Activated CD8-positive, alpha-beta memory T cell treated with anti-CD3 and anti-CD28 coated beads, Interleukin-2, amount 50 U/mL, for 4 hours (primary cell): ENCODE results near the gene PUS3.

Source experiments
- DNase-seq: peaks from one replicate; pipeline ENCODE4 v3.0.0-alpha.2; 2020

Gene PUS3, protein sequence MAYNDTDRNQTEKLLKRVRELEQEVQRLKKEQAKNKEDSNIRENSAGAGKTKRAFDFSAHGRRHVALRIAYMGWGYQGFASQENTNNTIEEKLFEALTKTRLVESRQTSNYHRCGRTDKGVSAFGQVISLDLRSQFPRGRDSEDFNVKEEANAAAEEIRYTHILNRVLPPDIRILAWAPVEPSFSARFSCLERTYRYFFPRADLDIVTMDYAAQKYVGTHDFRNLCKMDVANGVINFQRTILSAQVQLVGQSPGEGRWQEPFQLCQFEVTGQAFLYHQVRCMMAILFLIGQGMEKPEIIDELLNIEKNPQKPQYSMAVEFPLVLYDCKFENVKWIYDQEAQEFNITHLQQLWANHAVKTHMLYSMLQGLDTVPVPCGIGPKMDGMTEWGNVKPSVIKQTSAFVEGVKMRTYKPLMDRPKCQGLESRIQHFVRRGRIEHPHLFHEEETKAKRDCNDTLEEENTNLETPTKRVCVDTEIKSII

DNA sequence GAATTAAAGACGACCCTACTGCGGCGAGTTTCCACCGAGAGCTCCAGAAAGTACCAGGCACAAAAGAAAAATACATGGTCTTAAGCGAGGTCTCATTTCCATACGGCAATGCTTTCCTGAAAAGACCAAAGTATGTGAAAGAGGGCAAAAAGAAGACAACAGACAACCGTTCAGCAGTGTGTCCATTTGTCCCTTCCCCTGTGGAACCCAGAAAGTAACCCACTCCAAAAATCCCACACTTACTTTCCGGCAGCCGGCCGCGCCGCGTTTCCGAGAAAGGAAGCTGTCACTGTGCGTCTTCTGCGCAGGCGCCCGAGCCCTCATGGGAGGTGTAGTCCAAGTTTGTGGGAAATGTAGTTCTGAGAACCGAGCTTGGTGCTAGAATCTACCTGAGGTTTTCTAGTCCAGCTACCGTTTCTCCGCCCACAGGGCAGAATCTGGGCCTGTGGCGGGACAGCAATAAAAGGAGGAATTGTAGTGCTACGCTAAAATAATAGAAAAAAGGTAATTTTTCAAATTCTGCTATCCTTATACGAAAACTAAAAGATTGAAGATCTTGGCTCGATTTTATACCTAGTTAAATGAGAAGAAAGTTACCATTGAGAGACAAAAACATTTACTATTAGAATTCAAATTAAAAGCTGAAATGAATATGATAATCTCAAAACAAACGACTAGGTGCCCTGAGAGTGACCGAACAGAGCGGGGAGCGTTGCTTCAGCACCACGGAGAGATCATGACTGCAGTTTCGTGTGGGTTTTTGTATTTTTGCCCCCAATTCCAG, at the start of gene PUS3:
PUS3 (minus strand) TSS at position 280 of the 784 bp plus-strand sequence. CDS start 6,922 bp downstream, outside the sequence.
- DNase-seq = peak; percentile 84

GRCh38 chr11:125952559-125952958, 49.6 kb upstream of the PUS3 start:
- DNase-seq = no peak

DNA sequence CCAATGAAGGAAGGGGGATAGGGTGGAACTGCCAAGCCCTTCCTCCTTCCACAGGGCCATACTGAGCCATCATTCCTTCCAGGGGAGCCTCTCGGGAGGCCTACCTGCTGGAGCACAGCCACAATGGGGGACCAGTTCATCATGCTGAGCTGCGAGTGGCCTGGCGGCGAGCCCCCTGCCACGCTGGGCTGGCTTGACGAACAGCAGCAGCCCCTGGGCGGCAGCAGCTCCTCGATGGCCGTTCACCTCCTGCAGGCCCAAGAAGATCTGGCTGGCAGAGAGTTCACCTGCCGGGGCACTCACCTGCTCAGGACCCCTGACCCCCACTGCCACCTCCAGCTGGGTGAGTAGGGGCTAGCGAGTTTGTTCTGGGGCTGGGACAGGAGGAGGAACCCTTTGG, 48.7 kb upstream of the PUS3 start:
- no peak for DNase-seq

- DNase-seq = no peak
Observed at GRCh38 chr11:125950696-125951651, 48.0 kb upstream of the PUS3 start.

DNA sequence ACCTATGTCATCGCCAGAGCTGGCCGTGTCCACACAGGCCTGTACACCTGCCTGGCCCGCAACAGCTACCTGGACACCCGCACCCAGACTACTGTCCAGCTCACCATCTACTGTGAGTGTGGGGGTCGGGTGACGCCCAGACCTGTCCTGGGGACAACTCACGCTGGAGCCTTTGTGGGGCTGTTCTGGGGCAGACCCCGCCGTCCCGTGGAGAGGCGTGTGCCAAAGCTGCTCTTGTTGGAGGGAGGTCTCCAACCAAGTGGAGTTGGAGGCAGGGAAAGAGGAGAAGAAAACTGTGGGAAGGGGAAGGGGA, 47.1 kb upstream of the PUS3 start:
- no peak for DNase-seq

GRCh38 chr11:125949271-125950177, 46.5 kb upstream of the PUS3 start:
- no peak for DNase-seq

DNA sequence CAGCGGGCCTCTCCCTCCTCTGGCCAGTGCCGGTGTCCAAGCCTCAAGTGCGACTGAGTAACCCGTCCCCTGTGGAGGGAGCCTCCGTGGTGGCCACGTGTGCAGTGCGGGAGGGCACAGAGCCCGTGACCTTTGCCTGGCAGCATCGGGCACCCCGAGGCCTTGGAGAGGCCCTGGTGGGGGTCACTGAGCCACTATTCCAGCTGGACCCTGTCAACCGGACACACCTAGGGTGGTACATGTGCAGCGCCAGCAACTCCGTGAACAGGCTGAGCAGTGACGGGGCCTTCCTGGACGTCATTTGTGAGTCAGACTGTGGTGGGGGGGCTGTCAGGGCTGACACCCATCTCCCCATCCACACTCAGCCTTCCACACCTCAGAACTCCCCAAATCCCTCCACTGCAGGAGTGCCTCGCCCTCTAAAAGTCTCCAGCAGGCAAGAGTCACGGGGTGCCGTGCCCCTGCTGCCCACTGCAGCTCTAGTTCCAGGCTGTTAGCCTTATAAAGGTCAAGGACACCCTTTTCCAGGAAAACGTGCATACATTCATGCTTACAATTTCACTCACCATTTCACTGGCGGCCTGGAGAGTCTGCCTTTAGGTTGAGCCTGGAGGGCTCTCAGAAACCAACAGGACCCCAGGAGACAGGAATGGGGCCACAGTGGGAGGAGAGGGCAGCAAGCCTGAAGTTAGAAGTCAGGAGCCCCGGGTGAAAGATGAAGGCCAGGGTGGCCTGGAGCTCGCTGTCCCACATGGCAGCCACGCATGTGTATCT, 45.5 kb upstream of the PUS3 start:
- no peak for DNase-seq

DNA sequence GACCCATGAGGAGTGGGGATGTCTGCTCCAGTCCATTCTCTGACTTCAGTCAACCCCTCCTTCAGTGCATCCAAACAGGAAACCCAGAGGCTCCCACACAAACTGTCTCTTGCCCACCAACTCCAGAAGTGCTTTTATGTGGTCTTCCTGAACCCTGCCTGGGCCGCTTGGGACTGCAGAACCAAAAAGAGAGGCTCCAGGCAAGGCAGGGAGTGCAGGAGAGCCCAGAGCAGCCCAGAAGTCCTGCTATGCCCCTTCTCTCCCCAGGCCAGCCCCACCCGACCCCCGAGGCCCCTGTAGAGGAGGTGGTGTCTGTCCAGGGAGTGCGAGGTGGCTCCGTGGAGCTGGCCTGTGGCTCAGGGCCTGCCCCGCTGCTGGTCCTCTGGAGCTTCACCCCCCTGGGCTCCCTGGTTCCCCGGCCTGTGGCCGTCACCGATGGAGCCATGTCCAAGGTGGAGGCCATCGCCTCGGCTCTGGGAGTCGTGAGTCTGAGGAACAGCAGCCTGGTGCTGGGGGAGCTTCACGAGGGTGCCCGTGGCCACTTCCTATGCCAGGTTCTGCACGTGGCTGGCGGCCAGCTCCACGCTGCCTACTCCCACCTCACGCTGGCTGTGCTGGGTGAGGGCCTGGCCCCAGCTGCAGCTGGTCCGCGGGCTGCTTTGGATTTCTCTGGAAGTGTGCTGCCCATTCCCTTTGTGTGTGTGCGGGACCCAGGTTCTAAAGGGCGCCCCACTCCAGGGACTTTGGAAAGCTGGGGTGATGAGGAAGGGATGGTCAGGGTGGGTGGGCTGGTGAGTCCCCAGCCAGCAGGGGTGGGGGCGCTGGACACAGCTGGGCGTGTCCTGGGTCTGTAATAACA, 44.6 kb upstream of the PUS3 start:
- DNase-seq = no peak

DNA sequence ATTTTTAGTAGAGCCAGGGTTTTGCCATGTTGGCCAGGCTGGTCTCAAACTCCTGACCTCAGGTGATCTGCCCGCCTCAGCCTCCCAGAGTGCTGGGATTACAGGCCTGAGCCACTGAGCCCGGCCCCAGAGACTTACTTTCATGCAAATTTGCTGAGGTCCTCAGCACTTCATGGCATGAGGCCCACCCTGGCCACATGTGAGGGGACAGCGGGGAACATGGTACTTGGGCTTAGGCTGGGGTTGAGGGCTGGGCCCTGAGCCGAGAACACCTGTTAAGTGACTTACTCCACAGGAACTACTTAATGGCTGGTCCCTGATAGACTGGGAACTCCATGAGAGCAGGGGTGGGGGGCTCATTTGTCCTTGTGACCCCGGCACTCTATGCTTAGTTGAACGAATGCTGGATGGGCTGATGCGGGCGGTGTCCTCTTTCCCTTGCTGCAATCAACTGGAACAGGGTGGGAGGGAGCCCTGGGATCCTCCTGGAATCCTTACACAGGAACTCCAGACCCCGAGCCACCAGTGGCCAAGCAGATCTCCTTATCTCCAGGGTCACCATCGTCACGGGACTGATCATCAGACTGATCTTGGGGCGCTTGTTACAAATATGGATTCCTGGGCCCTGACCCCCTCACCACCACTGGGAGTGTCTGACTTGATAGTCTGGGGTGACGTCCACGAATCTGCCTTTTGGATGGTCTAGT, 43.9 kb upstream of the PUS3 start:
- no peak for DNase-seq

- no peak for DNase-seq
Observed at GRCh38 chr11:125945797-125946520, 43.0 kb upstream of the PUS3 start, which contains the start of gene VSIG10L2. TSS of gene VSIG10L2 (plus strand) at chr11:125946044. CDS start at chr11:125946056, 12 bp downstream.

DNA sequence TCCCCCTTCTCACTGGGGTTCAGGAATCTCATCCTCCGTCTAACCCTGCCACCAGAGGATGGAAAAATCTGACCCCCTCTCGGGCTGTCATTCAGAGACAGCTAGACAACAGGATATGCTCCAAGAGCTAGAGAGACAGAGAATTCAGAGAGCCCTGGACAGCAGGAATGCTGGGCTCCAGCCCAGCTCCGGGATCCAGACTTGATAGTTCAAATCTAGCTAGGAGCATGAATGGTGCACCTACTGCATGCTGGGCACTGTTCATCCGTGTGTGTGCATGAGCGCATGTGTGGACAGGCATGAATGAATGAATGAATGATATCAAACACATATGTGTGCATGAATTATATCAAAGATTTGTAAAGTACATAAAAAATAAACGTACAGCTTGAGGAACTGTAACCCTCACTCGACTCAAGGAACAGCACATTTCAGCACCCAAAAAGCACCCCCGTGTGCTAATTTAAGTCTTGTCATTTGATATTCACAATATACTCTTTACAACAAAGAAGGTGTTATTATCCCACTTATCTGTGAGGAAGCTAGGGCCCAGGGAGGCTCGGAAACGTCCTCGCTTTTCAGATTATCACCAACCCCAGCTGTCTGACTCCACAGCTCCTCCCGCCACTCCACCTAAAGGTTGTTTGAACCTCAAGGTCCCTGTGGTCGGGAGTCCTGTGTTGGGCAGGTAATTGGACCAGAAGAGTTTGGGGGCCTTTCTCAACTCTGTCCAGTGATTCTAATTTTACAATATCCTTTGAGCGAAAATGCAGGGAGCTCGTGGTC, 42.2 kb upstream of the PUS3 start:
- no peak for DNase-seq

DNA sequence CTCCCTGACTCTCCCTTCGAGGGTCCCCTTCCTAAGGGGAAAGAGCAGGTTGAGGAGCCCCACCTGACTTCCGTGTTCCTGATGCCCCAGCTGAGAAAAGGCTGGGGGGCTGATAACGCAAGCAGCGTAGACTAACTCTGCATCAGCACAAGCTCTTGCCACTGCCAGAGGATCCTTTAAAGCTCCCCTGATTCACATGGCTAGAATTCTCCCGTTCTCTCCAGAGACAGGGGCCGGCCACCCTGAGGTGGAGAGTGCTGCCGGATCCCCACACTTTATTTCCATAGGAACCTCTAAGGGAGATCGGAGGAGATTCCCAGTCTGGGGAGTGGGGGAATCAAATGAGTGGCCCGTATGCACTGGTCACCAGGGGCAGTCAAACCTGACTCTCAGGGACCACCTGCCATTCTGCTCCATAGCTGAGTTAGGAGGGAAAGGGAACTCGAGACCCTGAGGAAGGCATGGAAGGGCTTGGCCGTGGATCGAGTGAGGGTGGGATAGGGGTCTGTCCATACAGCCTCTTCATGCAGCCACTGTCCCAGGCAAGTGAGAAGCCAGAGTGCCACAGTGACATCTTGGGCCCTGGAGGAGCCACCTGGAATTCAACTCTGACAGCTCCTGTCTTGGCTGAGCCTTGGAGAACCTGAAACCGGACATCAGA, 41.5 kb upstream of the PUS3 start:
- no peak for DNase-seq

DNA sequence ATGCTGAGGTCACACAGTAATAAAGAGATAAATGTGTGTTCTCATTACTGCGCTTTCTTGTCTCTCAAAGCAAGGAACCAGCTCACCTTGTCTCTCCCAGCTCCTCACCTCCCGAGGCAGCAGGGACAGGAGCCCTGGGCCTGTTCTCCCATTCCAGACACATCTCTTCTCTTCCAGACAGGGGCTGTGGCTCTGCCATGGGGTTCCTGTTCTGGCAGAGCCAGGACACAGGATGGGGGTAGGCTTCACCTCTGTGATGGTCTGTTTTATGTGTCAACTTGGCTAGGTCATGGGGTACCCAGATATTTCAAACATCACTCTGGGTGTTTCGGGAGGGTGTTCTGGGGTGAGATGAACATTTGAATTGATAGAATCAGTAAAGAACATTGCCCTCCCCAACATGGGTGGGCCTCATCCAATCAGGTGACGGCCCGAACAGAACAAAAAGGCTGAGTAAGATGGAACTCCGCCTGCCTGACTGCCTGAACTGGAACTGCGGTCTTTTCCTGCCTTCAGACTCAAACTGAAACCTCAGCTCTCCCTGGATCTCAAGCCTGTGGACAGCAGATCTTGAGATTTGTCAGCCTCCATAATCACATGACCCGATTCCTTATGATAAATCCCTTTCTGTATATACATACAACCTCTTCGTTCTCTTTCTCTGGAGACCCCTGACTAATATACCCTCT, 40.8 kb upstream of the PUS3 start:
- no peak for DNase-seq

GRCh38 chr11:125942771-125943428, 39.9 kb upstream of the PUS3 start:
- no peak for DNase-seq

- peak; percentile 33 for DNase-seq
Observed at GRCh38 chr11:125941619-125942611, 38.9 kb upstream of the PUS3 start.
